GM06990 (cell line): Measurements from ENCODE around the gene DGKB.

Source experiments
- DNase-seq: peaks from one replicate; pipeline ENCODE4 v3.0.0-alpha.2; 2011; ENCODE audit not compliant: insufficient read length; ENCODE audit errors: extremely low read depth
- H3K27me3 ChIP-seq: replicated peaks from 2 replicates; pipeline ENCODE4 v1.6.0; 2011; ENCODE audit warnings: low read length; ENCODE audit not compliant: control insufficient read depth, insufficient read depth
- H3K36me3 ChIP-seq: 2 replicates; pipeline ENCODE4 v1.5.1; 2011; ENCODE audit warnings: low read length; ENCODE audit not compliant: control insufficient read depth, insufficient read depth
- H3K4me3 ChIP-seq: replicated peaks from 2 replicates; pipeline ENCODE4 v1.5.1; 2011; ENCODE audit warnings: low read depth, mild to moderate bottlenecking, control low read depth, low read length
- TF ChIP-seq, protein P1 (sequence below): IDR thresholded peaks from 2 replicates; pipeline ENCODE4 v1.5.1; 2011; ENCODE audit warnings: low read length, control low read depth, mild to moderate bottlenecking, inconsistent platforms; ENCODE audit not compliant: insufficient read depth, poor library complexity, severe bottlenecking

The DGKB gene

GRCh38 chr7:14375998-14376397, 526.6 kb downstream of the DGKB start:
- no peak for DNase-seq
- Histone ChIP-seq H3K36me3 (no peaks in the 10 kb centered on the region), H3K4me3 (no peak overlapping the region), H3K27me3 (no peaks in the 10 kb centered on the region)
- TF ChIP-seq, protein P1, sequence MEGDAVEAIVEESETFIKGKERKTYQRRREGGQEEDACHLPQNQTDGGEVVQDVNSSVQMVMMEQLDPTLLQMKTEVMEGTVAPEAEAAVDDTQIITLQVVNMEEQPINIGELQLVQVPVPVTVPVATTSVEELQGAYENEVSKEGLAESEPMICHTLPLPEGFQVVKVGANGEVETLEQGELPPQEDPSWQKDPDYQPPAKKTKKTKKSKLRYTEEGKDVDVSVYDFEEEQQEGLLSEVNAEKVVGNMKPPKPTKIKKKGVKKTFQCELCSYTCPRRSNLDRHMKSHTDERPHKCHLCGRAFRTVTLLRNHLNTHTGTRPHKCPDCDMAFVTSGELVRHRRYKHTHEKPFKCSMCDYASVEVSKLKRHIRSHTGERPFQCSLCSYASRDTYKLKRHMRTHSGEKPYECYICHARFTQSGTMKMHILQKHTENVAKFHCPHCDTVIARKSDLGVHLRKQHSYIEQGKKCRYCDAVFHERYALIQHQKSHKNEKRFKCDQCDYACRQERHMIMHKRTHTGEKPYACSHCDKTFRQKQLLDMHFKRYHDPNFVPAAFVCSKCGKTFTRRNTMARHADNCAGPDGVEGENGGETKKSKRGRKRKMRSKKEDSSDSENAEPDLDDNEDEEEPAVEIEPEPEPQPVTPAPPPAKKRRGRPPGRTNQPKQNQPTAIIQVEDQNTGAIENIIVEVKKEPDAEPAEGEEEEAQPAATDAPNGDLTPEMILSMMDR: no peak

GRCh38 chr7:14374336-14374735, 528.2 kb downstream of the DGKB start:
- Histone ChIP-seq H3K4me3 (no peak overlapping the region), H3K27me3 (no peaks in the 10 kb centered on the region), H3K36me3 (no peaks in the 10 kb centered on the region)
- DNase-seq: no peak
- TF ChIP-seq, protein P1: no peak

DNA sequence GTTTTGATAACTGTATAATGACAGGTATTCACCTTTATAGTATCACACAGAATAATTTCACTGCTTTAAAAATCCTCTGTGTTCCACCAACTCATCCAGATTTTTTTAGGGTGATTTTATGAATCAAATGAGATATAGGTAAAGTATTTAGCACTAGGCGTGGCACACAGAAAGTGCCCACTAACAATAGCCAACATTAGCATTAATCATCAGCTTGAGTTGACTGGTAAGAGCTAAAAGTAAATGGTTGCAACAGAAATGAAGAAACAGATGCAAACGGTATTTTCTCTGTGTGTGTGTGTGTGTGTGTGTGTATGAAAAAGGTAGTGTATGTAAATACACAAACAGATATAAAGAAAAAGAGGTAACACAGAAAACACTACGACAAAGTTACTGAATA, 534.3 kb downstream of the DGKB start:
- no peak for DNase-seq

DNA sequence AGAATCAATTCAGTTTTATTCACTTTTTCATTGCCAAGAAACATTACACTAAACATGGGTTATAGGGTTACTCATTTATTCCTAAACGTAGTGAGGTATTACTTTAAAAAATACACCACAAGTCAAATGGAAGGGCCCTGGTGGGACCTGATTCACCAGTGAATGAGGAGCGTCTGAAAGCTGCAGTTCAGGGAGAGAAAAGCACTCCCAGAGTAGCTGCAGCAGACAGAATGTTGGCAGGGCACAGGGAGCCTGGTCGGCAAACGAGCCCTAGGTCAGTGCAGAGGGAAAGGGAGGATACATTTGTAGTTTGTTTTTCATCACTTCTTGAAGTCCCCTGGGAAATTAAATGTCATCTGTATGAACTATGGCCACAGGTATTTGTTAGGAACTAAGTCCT, 551.4 kb downstream of the DGKB start:
- H3K27me3 ChIP-seq: no peaks in the 10 kb centered on the region
- H3K36me3 ChIP-seq: no peaks in the 10 kb centered on the region
- no peak overlapping the region for H3K4me3 ChIP-seq
- TF ChIP-seq, protein P1: no peak
- no peak for DNase-seq

More for the DNA sequence above, 534.3 kb downstream of the DGKB start:
- no peaks in the 10 kb centered on the region for H3K27me3 ChIP-seq
- no peak overlapping the region for H3K4me3 ChIP-seq
- TF ChIP-seq, protein P1: no peak
- H3K36me3 ChIP-seq: no peaks in the 10 kb centered on the region

- Histone ChIP-seq H3K4me3 (no peak overlapping the region), H3K36me3 (no peaks in the 10 kb centered on the region), H3K27me3 (no peaks in the 10 kb centered on the region)
- no peak for DNase-seq
- TF ChIP-seq, protein P1: no peak
Observed at GRCh38 chr7:14341200-14341775, 561.3 kb downstream of the DGKB start.
